ENCODE data around the gene SP2. TPM values are rescaled to one million over a fixed set of nuclear protein-coding genes. Genes with fewer than 3 reads are reported as not detected.

The SP2 gene
- total RNA-seq, 6 experiments from 2014 or later: 3.1 to 7.9 (median 5.5) TPM

DNA sequence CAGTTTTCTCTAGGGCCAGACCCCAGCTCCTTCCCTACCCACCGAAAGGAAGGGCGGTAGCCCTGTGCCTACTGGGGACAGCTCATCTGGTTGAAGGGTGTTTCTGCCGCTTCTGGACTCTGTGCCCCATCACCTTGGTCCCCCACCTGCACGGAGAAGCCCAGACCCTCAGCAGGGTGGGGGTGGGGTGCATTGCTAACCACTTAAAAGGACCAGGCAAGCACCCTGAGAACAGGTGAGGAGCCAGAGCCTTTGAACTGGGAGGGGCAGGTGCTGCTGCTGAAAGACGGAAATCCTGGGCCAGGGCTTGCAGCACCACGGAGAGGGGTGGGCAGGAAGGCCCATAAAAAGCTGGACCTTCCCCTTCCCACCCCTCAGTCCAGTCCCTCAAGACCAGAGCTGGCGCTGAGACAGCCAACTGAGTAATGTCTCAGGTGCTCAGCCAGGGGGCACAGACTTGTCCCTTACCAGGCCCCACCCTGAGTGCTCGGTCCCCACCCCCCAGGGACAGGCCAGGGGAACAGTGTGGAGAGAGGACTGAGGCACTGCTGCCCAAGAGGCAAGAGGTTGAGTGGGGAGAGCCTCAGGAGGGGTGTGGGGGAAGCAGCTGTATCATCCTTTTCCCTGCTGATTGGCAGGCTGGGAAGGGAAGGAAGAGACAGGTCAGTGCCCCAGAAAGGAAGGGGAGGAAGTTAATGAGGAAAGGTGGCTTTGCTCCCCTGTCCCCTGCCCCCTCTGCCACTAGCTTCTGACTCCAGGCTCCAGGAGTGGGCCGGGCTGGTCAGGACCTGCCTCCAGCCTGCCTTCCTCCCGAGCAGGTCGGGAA lies 10.9 kb upstream of the SP2 start:
- Histone ChIP-seq H3K27ac (no peak overlapping the region), H3K9me3 (no peaks in the 10 kb centered on the region), H3K36me3 (no peaks in the 10 kb centered on the region), H3K4me3 (no peak overlapping the region), H3K4me1 (no peaks in the 10 kb centered on the region), H3K27me3 (no peaks in the 10 kb centered on the region)
- intact Hi-C loops (cut with DNase I): no loop called here
- ATAC-seq (no peak), DNase-seq (no peak)
- WGBS (ENCODE audit: insufficient coverage, low coverage, low lambda C conversion rate, missing lambda C conversion rate): 61% methylated on average over 3 of the region's 11 CpGs
- TF ChIP-seq CTCF (IDR thresholded peaks at IDR 0.05): no peak
- no peak for TF ChIP-seq POLR2A (IDR thresholded peaks at IDR 0.05)

GRCh38 chr17:47888293-47888692 lies 7.7 kb upstream of the SP2 start:
- Histone ChIP-seq H3K9me3 (no peaks in the 10 kb centered on the region), H3K27me3 (no peaks in the 10 kb centered on the region), H3K27ac (no peak overlapping the region), H3K4me1 (no peaks in the 10 kb centered on the region), H3K36me3 (no peaks in the 10 kb centered on the region), H3K4me3 (no peak overlapping the region)
- intact Hi-C loops (cut with DNase I): no loop called here
- ATAC-seq (no peak), DNase-seq (no peak)
- 77% methylated on average over 5 of the region's 6 CpGs for WGBS (ENCODE audit: insufficient coverage, low coverage, low lambda C conversion rate, missing lambda C conversion rate)
- TF ChIP-seq POLR2A (IDR thresholded peaks at IDR 0.05) (no peak), CTCF (IDR thresholded peaks at IDR 0.05) (no peak)

- DNase-seq: peak; percentile 89 to 90 (median 89)
- intact Hi-C loops (cut with DNase I): loop anchor here (5.0 kb wide), 1 partner anchor 43 kb away; no protein-coding TSS in a partner anchor
- Histone ChIP-seq H3K9me3 (no peaks in the 10 kb centered on the region), H3K36me3 (no peaks in the 10 kb centered on the region), H3K27me3 (no peaks in the 10 kb centered on the region), H3K27ac (no peak overlapping the region), H3K4me3 (no peak overlapping the region), H3K4me1 (peaks cover 0 to 8% (median 0%) of the 10 kb centered on the region in 4 donors)
- peak; percentile 95 to 99 (median 96) for ATAC-seq
- TF ChIP-seq POLR2A (IDR thresholded peaks at IDR 0.05) (no peak), CTCF (IDR thresholded peaks at IDR 0.05) (peak; percentile 95 to 98 (median 96))
- 17% methylated on average over 8 of the region's 11 CpGs for WGBS (ENCODE audit: insufficient coverage, low coverage, low lambda C conversion rate, missing lambda C conversion rate)
Measured at GRCh38 chr17:47889734-47890529, 6.1 kb upstream of the SP2 start.

- Histone ChIP-seq H3K9me3 (no peaks in the 10 kb centered on the region), H3K36me3 (no peaks in the 10 kb centered on the region), H3K27ac (no peak overlapping the region), H3K4me3 (no peak overlapping the region), H3K4me1 (peaks cover 0 to 9% (median 0%) of the 10 kb centered on the region in 4 donors), H3K27me3 (no peaks in the 10 kb centered on the region)
- intact Hi-C loops (cut with DNase I): loop anchor here (5.0 kb wide), 1 partner anchor 44 kb away; no protein-coding TSS in a partner anchor
- TF ChIP-seq CTCF (IDR thresholded peaks at IDR 0.05): no peak
- no peak for TF ChIP-seq POLR2A (IDR thresholded peaks at IDR 0.05)
- WGBS (ENCODE audit: insufficient coverage, low coverage, low lambda C conversion rate, missing lambda C conversion rate): 73% methylated on average over 3 of the region's 4 CpGs
- DNase-seq: no peak
- no peak for ATAC-seq
Measured at GRCh38 chr17:47891545-47892088, 4.4 kb upstream of the SP2 start.
